AG04450 (cell line): ENCODE data around the gene PRODH. TPM values are rescaled to one million over a fixed set of nuclear protein-coding genes. Genes with fewer than 3 reads are reported as not detected.

Experiments
- CTCF ChIA-PET: fragments of 300-600, 350-600 bp; formaldehyde crosslinking; extraction: SDS; loops from one replicate; lab custom pipeline; 2022; ENCODE audit warnings: antibody characterized with exemption, inconsistent platforms; lab: Charles Lee
- POLR2A ChIA-PET: fragments of 350-600 bp; formaldehyde crosslinking; extraction: SDS; loops from one replicate; lab custom pipeline; 2021; ENCODE audit warnings: antibody characterized with exemption, inconsistent platforms; lab: Yijun Ruan, JAX
- DNase-seq: peaks from one replicate; pipeline ENCODE4 v3.0.0-alpha.2; 2011; ENCODE audit warnings: low read depth, low spot score
- H3K27ac ChIP-seq: one replicate; pipeline ENCODE4 v1.5.1; 2012; ENCODE audit warnings: low read depth, low read length, control low read depth
- H3K27me3 ChIP-seq: one replicate; pipeline ENCODE4 v1.6.0; 2012; ENCODE audit warnings: low read length; ENCODE audit not compliant: control insufficient read depth, insufficient read depth
- H3K4me3 ChIP-seq: 2 replicates; pipeline ENCODE4 v1.5.1; 2011; ENCODE audit warnings: mild to moderate bottlenecking, low read depth, low read length, control low read depth
- H3K9me3 ChIP-seq: 2 replicates; pipeline ENCODE4 v1.5.1; 2012; ENCODE audit warnings: low read length; ENCODE audit not compliant: control insufficient read depth, insufficient read depth
- polyA minus RNA-seq: library from RNA; depleted of rRNA, polyadenylated mRNA; stranded (reverse); fragments of >200 nt; gene quantifications from 2 replicates; pipeline ENCODE4 v1.2.3, GENCODE V29; 2011; rRNA and poly(A)+ RNA removed
- polyA plus RNA-seq: library from polyadenylated mRNA; depleted of rRNA; stranded (reverse); fragments of >200 nt; gene quantifications from 2 replicates; pipeline ENCODE4 v1.2.3, GENCODE V29; 2011; rRNA removed
- TF ChIP-seq, protein P1 (sequence below): IDR thresholded peaks from 2 replicates; pipeline ENCODE4 v1.5.1; 2011; ENCODE audit warnings: low read depth, low read length, control low read depth, inconsistent platforms

PRODH gene, protein sequence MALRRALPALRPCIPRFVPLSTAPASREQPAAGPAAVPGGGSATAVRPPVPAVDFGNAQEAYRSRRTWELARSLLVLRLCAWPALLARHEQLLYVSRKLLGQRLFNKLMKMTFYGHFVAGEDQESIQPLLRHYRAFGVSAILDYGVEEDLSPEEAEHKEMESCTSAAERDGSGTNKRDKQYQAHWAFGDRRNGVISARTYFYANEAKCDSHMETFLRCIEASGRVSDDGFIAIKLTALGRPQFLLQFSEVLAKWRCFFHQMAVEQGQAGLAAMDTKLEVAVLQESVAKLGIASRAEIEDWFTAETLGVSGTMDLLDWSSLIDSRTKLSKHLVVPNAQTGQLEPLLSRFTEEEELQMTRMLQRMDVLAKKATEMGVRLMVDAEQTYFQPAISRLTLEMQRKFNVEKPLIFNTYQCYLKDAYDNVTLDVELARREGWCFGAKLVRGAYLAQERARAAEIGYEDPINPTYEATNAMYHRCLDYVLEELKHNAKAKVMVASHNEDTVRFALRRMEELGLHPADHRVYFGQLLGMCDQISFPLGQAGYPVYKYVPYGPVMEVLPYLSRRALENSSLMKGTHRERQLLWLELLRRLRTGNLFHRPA
- polyA plus RNA-seq, result not detected in 2 replicates
- polyA minus RNA-seq, result not detected in 2 replicates

GRCh38 chr22:18935889-18936529 is at the start of gene PRODH:
Gene PRODH (minus strand): TSS chr22:18936293. CDS start chr22:18936287, 6 bp downstream.
- ChIA-PET POLR2A (no interaction called here), CTCF (no interaction called here)

GRCh38 chr22:18985780-18986179 is 49.7 kb upstream of the PRODH start:
- peaks cover 4% of the 10 kb centered on the region for H3K9me3 ChIP-seq
- H3K4me3 ChIP-seq, result no peak overlapping the region
- DNase-seq, result no peak
- ChIA-PET POLR2A (no interaction called here), CTCF (no interaction called here)
- H3K27me3 ChIP-seq, result peaks cover 6% of the 10 kb centered on the region
- TF ChIP-seq, protein P1, sequence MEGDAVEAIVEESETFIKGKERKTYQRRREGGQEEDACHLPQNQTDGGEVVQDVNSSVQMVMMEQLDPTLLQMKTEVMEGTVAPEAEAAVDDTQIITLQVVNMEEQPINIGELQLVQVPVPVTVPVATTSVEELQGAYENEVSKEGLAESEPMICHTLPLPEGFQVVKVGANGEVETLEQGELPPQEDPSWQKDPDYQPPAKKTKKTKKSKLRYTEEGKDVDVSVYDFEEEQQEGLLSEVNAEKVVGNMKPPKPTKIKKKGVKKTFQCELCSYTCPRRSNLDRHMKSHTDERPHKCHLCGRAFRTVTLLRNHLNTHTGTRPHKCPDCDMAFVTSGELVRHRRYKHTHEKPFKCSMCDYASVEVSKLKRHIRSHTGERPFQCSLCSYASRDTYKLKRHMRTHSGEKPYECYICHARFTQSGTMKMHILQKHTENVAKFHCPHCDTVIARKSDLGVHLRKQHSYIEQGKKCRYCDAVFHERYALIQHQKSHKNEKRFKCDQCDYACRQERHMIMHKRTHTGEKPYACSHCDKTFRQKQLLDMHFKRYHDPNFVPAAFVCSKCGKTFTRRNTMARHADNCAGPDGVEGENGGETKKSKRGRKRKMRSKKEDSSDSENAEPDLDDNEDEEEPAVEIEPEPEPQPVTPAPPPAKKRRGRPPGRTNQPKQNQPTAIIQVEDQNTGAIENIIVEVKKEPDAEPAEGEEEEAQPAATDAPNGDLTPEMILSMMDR, result no peak
- H3K27ac ChIP-seq, result no peak overlapping the region

More at GRCh38 chr22:18935889-18936529, at the start of gene PRODH:
- no peak for DNase-seq
- Histone ChIP-seq H3K4me3 (no peak within 1 kb of the TSS), H3K27ac (no peak within 1 kb of the TSS), H3K27me3 (no peaks in the 10 kb centered on the region), H3K9me3 (no peaks in the 10 kb centered on the region)
- TF ChIP-seq, protein P1, result no peak

- Histone ChIP-seq H3K9me3 (peaks cover 8% of the 10 kb centered on the region), H3K27me3 (peaks cover 6% of the 10 kb centered on the region), H3K27ac (no peak overlapping the region), H3K4me3 (no peak overlapping the region)
- no peak for DNase-seq
- ChIA-PET CTCF (no interaction called here), POLR2A (no interaction called here)
- TF ChIP-seq, protein P1, result no peak
Observed at GRCh38 chr22:18984564-18984963, 48.5 kb upstream of the PRODH start.

- ChIA-PET POLR2A (no interaction called here), CTCF (interaction anchor here (0.6 kb wide), 1 partner anchor 1133 kb away, joined by 3 read pairs; no protein-coding TSS in a partner anchor)
- Histone ChIP-seq H3K9me3 (peaks cover 8% of the 10 kb centered on the region), H3K4me3 (no peak overlapping the region), H3K27me3 (no peaks in the 10 kb centered on the region), H3K27ac (no peak overlapping the region)
- TF ChIP-seq, protein P1, result no peak
- DNase-seq, result no peak
Observed at GRCh38 chr22:18983120-18983651, 47.1 kb upstream of the PRODH start.
